Naive thymus-derived CD4-positive, alpha-beta T cell (primary cell): ENCODE results near the gene ANGPTL2. TPM values are rescaled to one million over a fixed set of nuclear protein-coding genes. Genes with fewer than 3 reads are reported as not detected.

Source experiments
- ATAC-seq: fragments of 150-1000 bp; cut with Tn5 transposase; 2 replicates; pipeline ENCODE4 v1.10.0; 2021; ENCODE audit warnings: mild to moderate bottlenecking, moderate library complexity
- CTCF ChIA-PET: fragments of 350-600 bp; sonication (Branson Sonifier 250); formaldehyde crosslinking; loops from one replicate; lab custom pipeline; 2021; ENCODE audit warnings: antibody characterized with exemption; lab: Charles Lee
- POLR2A ChIA-PET: fragments of 350-600 bp; sonication (Branson Sonifier 250); formaldehyde crosslinking; loops from one replicate; lab custom pipeline; 2021; ENCODE audit warnings: antibody characterized with exemption, inconsistent platforms; lab: Charles Lee
- DNase-seq, 9 donors: peaks; one replicate each; pipeline versions ENCODE4 v3.0.0 to v3.0.0-alpha.2; 2020 to 2022; ENCODE audit warnings: mixed read lengths in 1 of 9
- H3K27ac ChIP-seq: one replicate; pipeline ENCODE4 v1.7.0; 2013; ENCODE audit warnings: mild to moderate bottlenecking, low read depth, low read length, moderate library complexity
- H3K27me3 ChIP-seq, 2 donors: one replicate each; pipeline ENCODE4 v1.7.0; 2013; ENCODE audit warnings: low read length in 2 of 2, mild to moderate bottlenecking in 2 of 2, moderate library complexity in 2 of 2; ENCODE audit not compliant: control insufficient read depth in 2 of 2, insufficient read depth in 2 of 2
- H3K36me3 ChIP-seq, 3 experiments: 1 replicate in 2 of 3; 2 replicates in 1 of 3; pipeline ENCODE4 v1.7.0; 2013; ENCODE audit warnings: low read length in 3 of 3, mild to moderate bottlenecking in 3 of 3, moderate library complexity in 1 of 3; ENCODE audit not compliant: insufficient read depth in 3 of 3, control insufficient read depth in 2 of 3
- H3K4me1 ChIP-seq, 2 donors: one replicate each; pipeline ENCODE4 v1.7.0; 2013; ENCODE audit warnings: low read length in 2 of 2, mild to moderate bottlenecking in 2 of 2, moderate library complexity in 1 of 2; ENCODE audit not compliant: control insufficient read depth in 2 of 2, insufficient read depth in 2 of 2
- H3K4me3 ChIP-seq: 2 replicates; pipeline ENCODE4 v1.7.0; 2013; ENCODE audit warnings: mild to moderate bottlenecking, low read length
- H3K9me3 ChIP-seq, 3 experiments: 1 replicate in 2 of 3; 2 replicates in 1 of 3; pipeline ENCODE4 v1.7.0; 2013; ENCODE audit warnings: low read length in 3 of 3; ENCODE audit not compliant: control insufficient read depth in 2 of 3
- H3K27ac Mint-ChIP-seq, 9 donors: one replicate each; pipeline ENCODE4 v1.8.0; 2020 to 2022; ENCODE audit warnings: mixed read lengths in 9 of 9, mild to moderate bottlenecking in 8 of 9, moderate library complexity in 5 of 9, inconsistent platforms in 2 of 9
- H3K27me3 Mint-ChIP-seq, 5 donors: one replicate each; pipeline ENCODE4 v1.8.0; 2021 to 2022; ENCODE audit warnings: mixed read lengths in 5 of 5, mild to moderate bottlenecking in 1 of 5
- H3K36me3 Mint-ChIP-seq, 5 donors: one replicate each; pipeline ENCODE4 v1.8.0; 2020 to 2022; ENCODE audit warnings: mixed read lengths in 5 of 5, mild to moderate bottlenecking in 3 of 5, inconsistent platforms in 1 of 5
- H3K4me1 Mint-ChIP-seq, 7 donors: one replicate each; pipeline ENCODE4 v1.8.0; 2020 to 2022; ENCODE audit warnings: mixed read lengths in 7 of 7, mild to moderate bottlenecking in 3 of 7, inconsistent platforms in 1 of 7
- H3K4me3 Mint-ChIP-seq, 10 donors: one replicate each; pipeline ENCODE4 v1.8.0; 2020 to 2022; ENCODE audit warnings: mild to moderate bottlenecking in 10 of 10, mixed read lengths in 10 of 10, moderate library complexity in 6 of 10, inconsistent platforms in 2 of 10
- H3K9me3 Mint-ChIP-seq, 11 donors: one replicate each; pipeline ENCODE4 v1.8.0; 2020 to 2022; ENCODE audit warnings: mixed read lengths in 11 of 11, mild to moderate bottlenecking in 4 of 11, inconsistent platforms in 1 of 11, moderate library complexity in 1 of 11
- intact Hi-C, 2 donors: fragments of 100-400 bp; cut with micrococcal nuclease; formaldehyde crosslinking; loops; one replicate each; pipeline ENCODE4 v1.15.1; 2023
- polyA plus RNA-seq, 2 donors: library from polyadenylated mRNA; unstranded; fragments of 300-500 nt; fragmentation: Illumina TruSeq; gene quantifications; one replicate each; pipeline ENCODE4 v1.2.3, GENCODE V29; 2021
- total RNA-seq, 6 experiments: library from RNA in 5 of 6; stranded (reverse) in 5 of 6; gene quantifications; 1 replicate in 5 of 6; 2 replicates in 1 of 6; pipeline ENCODE4 v1.2.3 and lab custom pipeline; 2021 to 2026

Gene ANGPTL2
- total and polyA plus RNA-seq, 7 experiments from 2014 or later, result not detected

DNA sequence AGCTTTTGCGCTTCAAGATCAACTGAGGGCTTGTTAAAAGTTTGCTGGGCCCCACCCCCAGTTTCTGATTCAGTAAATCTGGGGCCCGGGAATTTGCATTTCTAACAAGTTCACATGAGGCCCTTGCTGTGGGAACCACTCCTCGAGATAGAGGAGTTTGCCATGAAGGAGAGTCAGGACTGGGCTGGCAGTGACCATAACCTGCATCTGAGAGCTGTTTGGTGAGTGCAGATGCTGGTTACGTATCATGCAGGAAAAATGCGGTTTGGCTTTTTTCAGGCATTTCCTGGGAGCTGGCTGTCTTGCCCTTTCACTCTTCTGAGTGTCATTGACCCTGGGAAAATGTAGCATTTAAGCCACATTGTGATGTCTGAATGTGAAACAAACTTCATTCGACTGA, 9.4 kb upstream of the ANGPTL2 start:
- no peaks in the 10 kb centered on the region for H3K36me3 ChIP-seq
- Mint-ChIP-seq H3K27me3 (peaks cover 3 to 23% (median 11%) of the 10 kb centered on the region in 5 donors), H3K4me3 (no peak overlapping the region), H3K27ac (no peak overlapping the region), H3K36me3 (no peaks in the 10 kb centered on the region), H3K4me1 (no peaks in the 10 kb centered on the region), H3K9me3 (no peaks in the 10 kb centered on the region)
- H3K27ac ChIP-seq, result no peak overlapping the region
- ChIA-PET CTCF (no interaction called here), POLR2A (no interaction called here)
- H3K4me3 ChIP-seq, result no peak overlapping the region
- H3K9me3 ChIP-seq, result no peaks in the 10 kb centered on the region
- H3K27me3 ChIP-seq, result no peaks in the 10 kb centered on the region
- ATAC-seq (no peak), DNase-seq (no peak)
- no peaks in the 10 kb centered on the region for H3K4me1 ChIP-seq
- intact Hi-C loops, result no loop called here

GRCh38 chr9:127130661-127131538, 8.5 kb upstream of the ANGPTL2 start:
- intact Hi-C loops, result no loop called here
- no peaks in the 10 kb centered on the region for H3K27me3 ChIP-seq
- peaks cover 5 to 27% (median 15%) of the 10 kb centered on the region in 5 donors for H3K27me3 Mint-ChIP-seq
- H3K4me3 ChIP-seq, result no peak overlapping the region
- H3K4me1 Mint-ChIP-seq, result no peaks in the 10 kb centered on the region
- no peak overlapping the region for H3K27ac Mint-ChIP-seq
- ChIA-PET CTCF (interaction anchor here (1.1 kb wide), 1 partner anchor 166 kb away, joined by 4 read pairs; no protein-coding TSS in a partner anchor), POLR2A (no interaction called here)
- no peaks in the 10 kb centered on the region for H3K4me1 ChIP-seq
- DNase-seq (no peak), ATAC-seq (peak; percentile 62)
- H3K4me3 Mint-ChIP-seq, result no peak overlapping the region
- H3K36me3 ChIP-seq, result no peaks in the 10 kb centered on the region
- no peaks in the 10 kb centered on the region for H3K36me3 Mint-ChIP-seq
- no peaks in the 10 kb centered on the region for H3K9me3 Mint-ChIP-seq
- H3K27ac ChIP-seq, result no peak overlapping the region
- no peaks in the 10 kb centered on the region for H3K9me3 ChIP-seq

DNA sequence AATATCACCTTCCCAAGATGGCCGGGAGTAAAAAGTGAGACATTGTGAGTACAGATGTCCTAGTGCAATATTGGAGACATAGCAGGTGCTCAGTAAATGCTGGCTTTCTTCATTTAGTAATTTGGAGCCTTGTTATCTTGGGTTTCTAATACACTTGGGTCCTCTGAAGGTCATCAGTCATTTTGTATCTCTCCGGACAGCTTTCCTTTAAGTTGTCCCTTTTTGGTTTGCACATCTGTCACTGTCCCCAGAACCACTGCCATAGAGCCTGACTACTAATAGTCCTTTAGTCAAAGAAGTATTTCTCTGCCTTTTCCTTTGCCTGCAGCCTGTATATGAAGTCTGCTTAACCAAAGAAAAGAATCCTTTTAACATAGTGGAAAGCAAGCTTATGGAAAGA, 7.8 kb upstream of the ANGPTL2 start:
- H3K9me3 Mint-ChIP-seq, result no peaks in the 10 kb centered on the region
- POLR2A ChIA-PET, result no interaction called here
- H3K36me3 Mint-ChIP-seq, result no peaks in the 10 kb centered on the region
- H3K4me3 ChIP-seq, result no peak overlapping the region
- no peaks in the 10 kb centered on the region for H3K9me3 ChIP-seq
- no peaks in the 10 kb centered on the region for H3K27me3 ChIP-seq
- no peak overlapping the region for H3K4me3 Mint-ChIP-seq
- intact Hi-C loops, result no loop called here
- H3K4me1 Mint-ChIP-seq, result no peaks in the 10 kb centered on the region
- H3K27ac Mint-ChIP-seq, result no peak overlapping the region
- CTCF ChIA-PET, result interaction anchor here (1.1 kb wide), 1 partner anchor 165 kb away, joined by 4 read pairs; no protein-coding TSS in a partner anchor
- DNase-seq (no peak), ATAC-seq (no peak)
- peaks cover 5 to 27% (median 15%) of the 10 kb centered on the region in 5 donors for H3K27me3 Mint-ChIP-seq
- H3K36me3 ChIP-seq, result no peaks in the 10 kb centered on the region
- no peaks in the 10 kb centered on the region for H3K4me1 ChIP-seq
- no peak overlapping the region for H3K27ac ChIP-seq

- ATAC-seq (no peak), DNase-seq (no peak)
- intact Hi-C loops, result no loop called here
- Histone ChIP-seq H3K27me3 (no peaks in the 10 kb centered on the region), H3K4me1 (no peaks in the 10 kb centered on the region), H3K9me3 (no peaks in the 10 kb centered on the region), H3K4me3 (no peak overlapping the region), H3K36me3 (no peaks in the 10 kb centered on the region), H3K27ac (no peak overlapping the region)
- CTCF ChIA-PET, result interaction anchor here (1.1 kb wide), 1 partner anchor 165 kb away, joined by 4 read pairs; no protein-coding TSS in a partner anchor
- Mint-ChIP-seq H3K36me3 (no peaks in the 10 kb centered on the region), H3K4me3 (no peak overlapping the region), H3K9me3 (no peaks in the 10 kb centered on the region), H3K27ac (no peak overlapping the region), H3K27me3 (peaks cover 5 to 32% (median 15%) of the 10 kb centered on the region in 5 donors), H3K4me1 (no peaks in the 10 kb centered on the region)
- POLR2A ChIA-PET, result no interaction called here
Measured at GRCh38 chr9:127129718-127130085, 7.3 kb upstream of the ANGPTL2 start.

GRCh38 chr9:127129073-127129717, 6.8 kb upstream of the ANGPTL2 start:
- H3K4me3 Mint-ChIP-seq, result no peak overlapping the region
- H3K27me3 Mint-ChIP-seq, result peaks cover 3 to 37% (median 15%) of the 10 kb centered on the region in 5 donors
- DNase-seq (no peak), ATAC-seq (no peak)
- Histone ChIP-seq H3K27ac (no peak overlapping the region), H3K4me1 (no peaks in the 10 kb centered on the region), H3K27me3 (no peaks in the 10 kb centered on the region), H3K4me3 (no peak overlapping the region), H3K9me3 (no peaks in the 10 kb centered on the region), H3K36me3 (no peaks in the 10 kb centered on the region)
- no peaks in the 10 kb centered on the region for H3K9me3 Mint-ChIP-seq
- POLR2A ChIA-PET, result interaction anchor here (1.2 kb wide), 1 partner anchor 14 kb away, joined by 3 read pairs; no protein-coding TSS in a partner anchor
- no peaks in the 10 kb centered on the region for H3K4me1 Mint-ChIP-seq
- CTCF ChIA-PET, result no interaction called here
- H3K27ac Mint-ChIP-seq, result no peak overlapping the region
- intact Hi-C loops, result no loop called here
- no peaks in the 10 kb centered on the region for H3K36me3 Mint-ChIP-seq

DNA sequence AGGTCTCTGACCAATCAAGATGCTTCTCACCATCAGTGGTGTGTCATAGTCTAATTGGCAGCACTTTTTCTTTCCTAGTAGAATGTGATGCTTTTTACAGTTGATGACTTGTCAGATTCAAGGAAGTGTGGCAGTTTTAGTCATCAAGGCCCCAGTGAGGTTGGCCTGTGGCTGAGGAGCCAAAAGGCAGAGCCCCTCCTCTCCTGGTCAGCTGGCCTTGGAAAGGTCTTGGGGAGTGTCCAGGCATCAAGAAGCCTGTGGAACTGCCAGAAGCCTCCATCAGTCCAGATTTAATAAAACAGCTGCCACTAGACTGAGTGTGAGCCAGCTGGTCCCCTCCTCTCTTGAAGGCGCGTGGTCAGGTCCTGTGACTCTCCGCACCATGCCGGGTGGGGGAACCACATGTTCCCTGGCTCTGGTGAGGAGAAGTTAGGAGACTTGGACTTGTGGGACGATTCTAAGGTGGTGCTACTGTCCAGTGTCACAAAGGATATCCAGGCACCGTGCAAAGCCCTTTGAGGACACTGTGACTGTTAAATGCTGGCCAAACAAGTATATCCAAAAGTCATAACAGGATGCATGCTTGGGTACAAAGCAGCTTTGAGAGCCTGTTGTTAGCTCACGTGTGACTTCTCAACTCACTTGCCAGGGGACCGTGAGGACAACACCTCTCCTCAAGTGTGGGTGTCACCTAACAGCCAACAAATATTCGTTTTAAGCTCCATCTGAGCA, 6.1 kb upstream of the ANGPTL2 start:
- no peak for DNase-seq
- Histone ChIP-seq H3K27ac (no peak overlapping the region), H3K27me3 (no peaks in the 10 kb centered on the region), H3K36me3 (no peaks in the 10 kb centered on the region), H3K4me3 (no peak overlapping the region), H3K9me3 (no peaks in the 10 kb centered on the region), H3K4me1 (no peaks in the 10 kb centered on the region)
- Mint-ChIP-seq H3K4me1 (no peaks in the 10 kb centered on the region), H3K27me3 (peaks cover 3 to 44% (median 16%) of the 10 kb centered on the region in 5 donors), H3K9me3 (no peaks in the 10 kb centered on the region), H3K36me3 (no peaks in the 10 kb centered on the region), H3K27ac (no peak overlapping the region), H3K4me3 (no peak overlapping the region)
- POLR2A ChIA-PET, result interaction anchor here (1.2 kb wide), 1 partner anchor 14 kb away, joined by 3 read pairs; no protein-coding TSS in a partner anchor
- ATAC-seq, result no peak
- CTCF ChIA-PET, result interaction anchor here (0.6 kb wide), 1 partner anchor 735 kb away, joined by 3 read pairs; no protein-coding TSS in a partner anchor
- intact Hi-C loops, result no loop called here
